ENCODE measurements around the gene RGS7.
"Not testable (repeated sequence)": the region's sequence is repeated elsewhere in the genome, so short reads cannot be mapped to it uniquely, and the experiment has no call there.

Gene RGS7

GRCh38 chr1:241225741-241226140, 131.3 kb downstream of the RGS7 start:
- TF ChIP-seq CTCF (IDR thresholded peaks at IDR 0.05; ENCODE audit: low read depth, low read length) = no peak
- H3K27me3 ChIP-seq (ENCODE audit: insufficient read depth, low read depth, severe bottlenecking) = no peaks in the 10 kb centered on the region
- DNase-seq = no peak
- no peaks in the 10 kb centered on the region for H3K9me3 ChIP-seq (ENCODE audit: severe bottlenecking)
- H3K4me3 ChIP-seq (ENCODE audit: low read depth, low read length) = no peak overlapping the region
- H3K36me3 ChIP-seq = no peaks in the 10 kb centered on the region
- H3K27ac ChIP-seq = no peak overlapping the region

GRCh38 chr1:241224189-241224588, 132.8 kb downstream of the RGS7 start:
- H3K36me3 ChIP-seq; H3K9me3 ChIP-seq (ENCODE audit: severe bottlenecking); DNase-seq; H3K27ac ChIP-seq; H3K27me3 ChIP-seq (ENCODE audit: insufficient read depth, low read depth, severe bottlenecking); H3K4me3 ChIP-seq (ENCODE audit: low read depth, low read length): not testable (repeated sequence)

- H3K27me3 ChIP-seq (ENCODE audit: insufficient read depth, low read depth, severe bottlenecking); H3K4me3 ChIP-seq (ENCODE audit: low read depth, low read length); DNase-seq; H3K9me3 ChIP-seq (ENCODE audit: severe bottlenecking); H3K36me3 ChIP-seq; H3K27ac ChIP-seq: not testable (repeated sequence)
Measured at GRCh38 chr1:241222813-241223212, 134.2 kb downstream of the RGS7 start.

- Histone ChIP-seq H3K9me3 (ENCODE audit: severe bottlenecking) (peaks cover 3% of the 10 kb centered on the region), H3K27me3 (ENCODE audit: insufficient read depth, low read depth, severe bottlenecking) (no peaks in the 10 kb centered on the region), H3K36me3 (no peaks in the 10 kb centered on the region), H3K4me3 (ENCODE audit: low read depth, low read length) (no peak overlapping the region), H3K27ac (no peak overlapping the region)
- TF ChIP-seq CTCF (IDR thresholded peaks at IDR 0.05; ENCODE audit: low read depth, low read length) = no peak
- DNase-seq = no peak
Measured at GRCh38 chr1:241221319-241221718, 135.7 kb downstream of the RGS7 start.

GRCh38 chr1:241220913-241221312, 136.1 kb downstream of the RGS7 start:
- H3K9me3 ChIP-seq (ENCODE audit: severe bottlenecking); DNase-seq; H3K27ac ChIP-seq; H3K27me3 ChIP-seq (ENCODE audit: insufficient read depth, low read depth, severe bottlenecking); H3K4me3 ChIP-seq (ENCODE audit: low read depth, low read length); H3K36me3 ChIP-seq: not testable (repeated sequence)

GRCh38 chr1:241219449-241219848, 137.6 kb downstream of the RGS7 start:
- Histone ChIP-seq H3K36me3 (no peaks in the 10 kb centered on the region), H3K4me3 (ENCODE audit: low read depth, low read length) (no peak overlapping the region), H3K27ac (no peak overlapping the region), H3K9me3 (ENCODE audit: severe bottlenecking) (peaks cover 3% of the 10 kb centered on the region), H3K27me3 (ENCODE audit: insufficient read depth, low read depth, severe bottlenecking) (no peaks in the 10 kb centered on the region)
- TF ChIP-seq CTCF (IDR thresholded peaks at IDR 0.05; ENCODE audit: low read depth, low read length) = no peak
- no peak for DNase-seq

- DNase-seq = no peak
- Histone ChIP-seq H3K4me3 (ENCODE audit: low read depth, low read length) (no peak overlapping the region), H3K27me3 (ENCODE audit: insufficient read depth, low read depth, severe bottlenecking) (no peaks in the 10 kb centered on the region), H3K9me3 (ENCODE audit: severe bottlenecking) (peaks cover 3% of the 10 kb centered on the region), H3K27ac (no peak overlapping the region), H3K36me3 (no peaks in the 10 kb centered on the region)
- no peak for TF ChIP-seq CTCF (IDR thresholded peaks at IDR 0.05; ENCODE audit: low read depth, low read length)
Measured at GRCh38 chr1:241217516-241217915, 139.5 kb downstream of the RGS7 start.

Measured in WERI-Rb-1 (cell line).